ENCODE results near the gene GOLGA6D.
"Not testable (repeated sequence)": the region's sequence is repeated elsewhere in the genome, so short reads cannot be mapped to it uniquely, and the experiment has no call there.

- not testable (repeated sequence) for TF ChIP-seq CTCF (IDR thresholded peaks at IDR 0.05 in 4 of 5, conservative IDR thresholded peaks at IDR 0.05 in 1 of 5); POLR2A (IDR thresholded peaks at IDR 0.05)
Measured at GRCh38 chr15:75332093-75332492, 49.5 kb downstream of the GOLGA6D start.
